Activated B cell treated with CpG ODN at 0.5 μM for 24 hours (primary cell): Measurements from ENCODE around the gene CDS2. TPM values are rescaled to one million over a fixed set of nuclear protein-coding genes. Genes with fewer than 3 reads are reported as not detected.

Experiments used
- ATAC-seq: fragments of 200-7000 bp; cut with Tn5 transposase; one replicate; pipeline ENCODE4 v1.10.0; 2021; ENCODE audit warnings: low read depth, mild to moderate bottlenecking, moderate library complexity
- CTCF ChIA-PET: fragments of 350-600 bp; sonication (Branson Sonifier 250); formaldehyde crosslinking; loops from one replicate; lab custom pipeline; 2021; ENCODE audit warnings: antibody characterized with exemption; lab: Charles Lee
- POLR2A ChIA-PET: fragments of 350-600 bp; sonication (Branson Sonifier 250); formaldehyde crosslinking; loops from one replicate; lab custom pipeline; 2021; ENCODE audit warnings: antibody characterized with exemption; lab: Charles Lee
- DNase-seq: peaks from one replicate; pipeline ENCODE4 v3.0.0; 2022
- H3K27ac Mint-ChIP-seq: one replicate; pipeline ENCODE4 v1.8.0; 2020; ENCODE audit warnings: mixed read lengths
- H3K27me3 Mint-ChIP-seq: one replicate; pipeline ENCODE4 v1.8.0; 2021; ENCODE audit warnings: mixed read lengths
- H3K36me3 Mint-ChIP-seq: one replicate; pipeline ENCODE4 v1.8.0; 2021; ENCODE audit warnings: low read depth, mixed read lengths
- H3K4me1 Mint-ChIP-seq: one replicate; pipeline ENCODE4 v1.8.0; 2021; ENCODE audit warnings: mixed read lengths
- H3K4me3 Mint-ChIP-seq: one replicate; pipeline ENCODE4 v1.8.0; 2020; ENCODE audit warnings: mild to moderate bottlenecking, mixed read lengths
- H3K9me3 Mint-ChIP-seq: one replicate; pipeline ENCODE4 v1.8.0; 2020; ENCODE audit warnings: mixed read lengths
- intact Hi-C: fragments of 100-400 bp; cut with micrococcal nuclease; formaldehyde crosslinking; loops from one replicate; pipeline ENCODE4 v1.15.1; 2024
- total RNA-seq: library from RNA; stranded (reverse); gene quantifications from 2 replicates; pipeline ENCODE4 v1.2.3, GENCODE V29; 2022
- TF ChIP-seq, protein P1 (sequence below): fragments of 200-600 bp; IDR thresholded peaks from one replicate; pipeline ENCODE4 v1.8.0; 2022; ENCODE audit warnings: antibody characterized with exemption, mild to moderate bottlenecking

The CDS2 gene
- total RNA-seq, 1 donor from 2014 or later, result 37.4 TPM

DNA sequence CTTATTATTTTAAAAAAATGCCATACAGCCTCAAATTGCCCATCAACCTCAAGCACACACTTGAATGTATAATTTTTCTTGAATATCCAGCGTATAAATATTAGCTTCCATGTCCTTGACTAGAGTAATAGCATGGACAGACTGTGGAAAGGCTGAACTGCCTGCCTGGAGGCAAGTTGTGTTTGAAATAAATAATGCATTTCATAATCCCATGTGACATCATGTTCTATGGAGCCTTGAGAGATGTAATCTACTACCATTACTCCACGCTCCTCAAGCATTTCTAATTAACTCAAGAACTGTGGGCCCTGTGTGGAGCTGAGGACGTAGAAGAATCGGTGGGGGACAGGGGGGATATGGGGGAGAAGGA, 94.2 kb downstream of the CDS2 start:
- intact Hi-C loops, result no loop called here
- CTCF ChIA-PET, result interaction anchor here (4.2 kb wide), 1 partner anchor 15 kb away, joined by 31 read pairs; no protein-coding TSS in a partner anchor
- POLR2A ChIA-PET, result no interaction called here
- Mint-ChIP-seq H3K4me3 (no peak overlapping the region), H3K27ac (no peak overlapping the region), H3K36me3 (no peaks in the 10 kb centered on the region), H3K4me1 (no peaks in the 10 kb centered on the region), H3K27me3 (no peaks in the 10 kb centered on the region), H3K9me3 (no peaks in the 10 kb centered on the region)
- DNase-seq (no peak), ATAC-seq (no peak)
- TF ChIP-seq, protein P1, sequence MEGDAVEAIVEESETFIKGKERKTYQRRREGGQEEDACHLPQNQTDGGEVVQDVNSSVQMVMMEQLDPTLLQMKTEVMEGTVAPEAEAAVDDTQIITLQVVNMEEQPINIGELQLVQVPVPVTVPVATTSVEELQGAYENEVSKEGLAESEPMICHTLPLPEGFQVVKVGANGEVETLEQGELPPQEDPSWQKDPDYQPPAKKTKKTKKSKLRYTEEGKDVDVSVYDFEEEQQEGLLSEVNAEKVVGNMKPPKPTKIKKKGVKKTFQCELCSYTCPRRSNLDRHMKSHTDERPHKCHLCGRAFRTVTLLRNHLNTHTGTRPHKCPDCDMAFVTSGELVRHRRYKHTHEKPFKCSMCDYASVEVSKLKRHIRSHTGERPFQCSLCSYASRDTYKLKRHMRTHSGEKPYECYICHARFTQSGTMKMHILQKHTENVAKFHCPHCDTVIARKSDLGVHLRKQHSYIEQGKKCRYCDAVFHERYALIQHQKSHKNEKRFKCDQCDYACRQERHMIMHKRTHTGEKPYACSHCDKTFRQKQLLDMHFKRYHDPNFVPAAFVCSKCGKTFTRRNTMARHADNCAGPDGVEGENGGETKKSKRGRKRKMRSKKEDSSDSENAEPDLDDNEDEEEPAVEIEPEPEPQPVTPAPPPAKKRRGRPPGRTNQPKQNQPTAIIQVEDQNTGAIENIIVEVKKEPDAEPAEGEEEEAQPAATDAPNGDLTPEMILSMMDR, result no peak

DNA sequence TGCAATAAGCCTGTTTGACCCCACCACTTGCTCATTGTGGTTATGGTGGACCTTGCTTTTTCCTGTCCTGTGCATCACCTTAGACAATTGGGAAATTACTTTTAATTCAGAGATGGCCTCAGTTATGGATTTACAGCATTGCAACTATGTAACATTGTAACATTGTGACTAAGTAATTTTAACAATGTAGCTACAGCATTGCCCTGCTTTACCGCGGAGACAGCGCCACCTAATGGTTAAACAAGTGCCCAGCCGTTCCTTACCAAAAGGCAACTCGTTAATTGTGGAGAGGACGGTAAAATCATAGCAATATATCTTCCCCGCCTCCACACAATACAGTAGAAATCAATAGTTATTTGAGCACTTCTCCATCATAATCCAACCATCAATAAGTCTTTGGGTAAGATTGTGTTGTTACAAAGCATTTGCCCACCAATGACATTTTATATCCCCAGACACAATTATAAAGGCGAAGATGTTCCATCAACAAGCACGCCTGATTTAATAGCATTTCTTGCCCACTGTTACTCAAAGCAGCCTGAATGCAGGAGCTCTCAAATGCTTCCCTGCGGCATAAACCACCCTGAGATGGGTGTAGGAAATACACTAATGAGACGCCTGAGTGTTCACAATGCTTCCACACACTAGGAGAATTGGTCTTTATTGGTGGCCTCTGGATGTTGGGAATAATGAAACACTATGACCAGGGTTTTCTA, 96.3 kb downstream of the CDS2 start:
- POLR2A ChIA-PET, result no interaction called here
- CTCF ChIA-PET, result interaction anchor here (0.6 to 4.2 kb wide), 7 partner anchors 11 to 610 kb away, joined by 3 to 31 read pairs (median 4); partner anchors contain the start of gene CDS2
- Mint-ChIP-seq H3K4me3 (no peak overlapping the region), H3K9me3 (no peaks in the 10 kb centered on the region), H3K36me3 (no peaks in the 10 kb centered on the region), H3K4me1 (no peaks in the 10 kb centered on the region), H3K27me3 (peaks cover 2% of the 10 kb centered on the region), H3K27ac (no peak overlapping the region)
- TF ChIP-seq, protein P1, result no peak
- no peak for DNase-seq
- intact Hi-C loops, result loop anchor here (1.0 kb wide), 2 partner anchors 18 to 616 kb away; no protein-coding TSS in a partner anchor
- ATAC-seq, result no peak

DNA sequence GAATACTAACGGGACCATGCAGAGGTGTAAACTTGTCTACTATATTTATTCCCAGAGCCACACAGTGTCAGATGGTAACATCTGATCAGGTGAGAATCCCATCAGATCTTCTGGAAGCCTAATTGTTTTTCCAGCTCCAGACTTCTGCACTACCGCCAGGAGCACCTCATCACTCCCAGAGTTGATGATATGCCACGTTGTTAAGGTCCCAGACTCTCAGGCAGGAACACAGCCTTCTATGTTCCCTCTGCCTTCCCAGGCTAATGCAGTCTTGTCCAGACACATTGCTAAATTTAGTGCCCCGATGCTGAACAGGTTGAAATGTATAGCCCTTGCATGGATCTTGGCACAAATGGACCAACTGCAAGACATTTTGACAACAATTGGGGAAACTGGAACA, 103.7 kb downstream of the CDS2 start:
- TF ChIP-seq, protein P1, result no peak
- no peak for ATAC-seq
- POLR2A ChIA-PET, result no interaction called here

DNA sequence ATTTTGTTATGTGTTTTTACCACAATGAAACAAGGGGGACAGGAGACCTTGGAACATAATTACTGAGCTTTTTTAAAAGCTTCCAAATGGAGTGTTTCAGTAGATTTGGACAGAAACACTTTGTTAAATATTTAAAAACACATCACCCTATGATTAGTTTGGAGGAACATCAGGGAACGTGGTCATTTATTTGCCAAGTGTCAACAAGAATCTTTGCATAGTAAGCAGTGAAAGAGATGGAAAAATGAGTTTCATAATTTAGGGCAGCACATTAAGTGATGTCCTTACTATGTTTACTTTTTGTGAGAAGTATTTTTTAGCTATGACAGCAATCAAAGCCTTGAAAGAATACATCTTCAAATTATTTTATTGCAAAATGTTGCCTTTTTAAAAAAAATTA, 107.3 kb downstream of the CDS2 start:
- Mint-ChIP-seq H3K27me3 (peaks cover 25% of the 10 kb centered on the region), H3K4me3 (no peak overlapping the region), H3K36me3 (no peaks in the 10 kb centered on the region), H3K4me1 (no peaks in the 10 kb centered on the region), H3K27ac (no peak overlapping the region), H3K9me3 (peaks cover 4% of the 10 kb centered on the region)
- ChIA-PET CTCF (interaction anchor here (1.3 kb wide), 1 partner anchor 12 kb away, joined by 4 read pairs; no protein-coding TSS in a partner anchor), POLR2A (no interaction called here)
- ATAC-seq (no peak), DNase-seq (no peak)
- intact Hi-C loops, result no loop called here
- TF ChIP-seq, protein P1, result no peak

More for the DNA sequence above, 103.7 kb downstream of the CDS2 start:
- Mint-ChIP-seq H3K27ac (no peak overlapping the region), H3K4me3 (no peak overlapping the region), H3K4me1 (no peaks in the 10 kb centered on the region), H3K36me3 (no peaks in the 10 kb centered on the region), H3K27me3 (peaks cover 9% of the 10 kb centered on the region), H3K9me3 (no peaks in the 10 kb centered on the region)
- CTCF ChIA-PET, result no interaction called here
- DNase-seq, result no peak
- intact Hi-C loops, result no loop called here

DNA sequence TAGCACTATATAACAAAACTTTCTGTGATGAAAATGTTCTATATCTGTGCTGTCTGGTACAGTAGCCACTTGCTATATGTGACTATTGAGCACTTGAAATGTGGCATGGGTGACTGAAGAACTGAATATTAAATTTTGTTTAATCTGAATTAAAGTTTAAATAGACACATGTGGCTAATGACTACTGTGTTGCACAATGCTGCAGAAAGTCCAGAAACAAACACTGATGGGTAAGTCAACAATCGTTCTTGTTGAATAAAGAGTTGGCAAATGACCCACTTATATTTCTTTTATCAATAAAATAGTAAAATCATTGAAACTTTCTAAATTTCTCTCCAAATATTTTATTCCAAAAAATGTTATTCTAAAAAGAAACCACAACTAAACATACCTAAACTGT, 108.2 kb downstream of the CDS2 start:
- H3K4me3 Mint-ChIP-seq, result no peak overlapping the region

More for the DNA sequence above, 108.2 kb downstream of the CDS2 start:
- DNase-seq, result no peak
- POLR2A ChIA-PET, result no interaction called here
- Mint-ChIP-seq H3K4me1 (no peaks in the 10 kb centered on the region), H3K27ac (no peak overlapping the region), H3K27me3 (peaks cover 26% of the 10 kb centered on the region), H3K36me3 (no peaks in the 10 kb centered on the region), H3K9me3 (peaks cover 4% of the 10 kb centered on the region)
- TF ChIP-seq, protein P1, result no peak
- CTCF ChIA-PET, result no interaction called here
- intact Hi-C loops, result no loop called here
- ATAC-seq, result no peak

Other genes with a start within 250 kb of the CDS2 start
- 70.9 and 79.8 TPM in 2 replicates for gene SLC23A2, start 125.5 kb upstream of the CDS2 start, total RNA-seq
- gene TMEM230, start 13.9 kb upstream of the CDS2 start, total RNA-seq, result 72.4 and 76.5 TPM in 2 replicates
- gene PCNA, start 7.0 kb upstream of the CDS2 start, total RNA-seq, result 62.0 and 69.9 TPM in 2 replicates
- not detected in 2 replicates for gene PROKR2, start 189.9 kb downstream of the CDS2 start, total RNA-seq